ENCODE data around the gene HOOK2.

- TF ChIP-seq EZH2 (IDR thresholded peaks at IDR 0.05) (no peak), POLR2AphosphoS5 (IDR thresholded peaks at IDR 0.05; ENCODE audit: borderline replicate concordance, low read depth, low read length) (no peak), FOXP2 (optimal IDR thresholded peaks at IDR 0.05; ENCODE audit: control extremely low read depth, extremely low read length, insufficient read depth) (no peak)
These were observed 3.0 kb downstream of the HOOK2 start for GRCh38 chr19:12772323-12772722.
